OCI-LY3 (cell line): Measurements from ENCODE around the gene RCAN2.

Source experiments
- H2AFZ ChIP-seq: fragments of 200-600, 300-600 bp; shearing (Covaris generic); 2 replicates; pipeline ENCODE4 v1.6.0; 2014; ENCODE audit warnings: antibody characterized with exemption, low read depth, low read length
- H3K27ac ChIP-seq: fragments of 200-600, 300-600 bp; sonication (generic); 2 replicates; pipeline ENCODE4 v1.5.1; 2014; ENCODE audit warnings: mild to moderate bottlenecking, low read length, moderate library complexity, mixed read lengths
- H3K27me3 ChIP-seq: fragments of 200-600, 300-600 bp; sonication (generic); 2 replicates; pipeline ENCODE4 v1.6.1; 2014; ENCODE audit warnings: low read depth, low read length, mixed read lengths
- H3K36me3 ChIP-seq: fragments of 200-600, 300-600 bp; sonication (generic); replicated peaks from 2 replicates; pipeline ENCODE3; 2014; ENCODE audit warnings: low read depth, low read length, mixed read lengths
- H3K4me1 ChIP-seq: fragments of 300-600, 200-600 bp; sonication (generic); 2 replicates; pipeline ENCODE4 v1.6.1; 2014; ENCODE audit warnings: low read length, mixed read lengths
- H3K4me2 ChIP-seq: fragments of 200-600, 300-600 bp; sonication (generic); 2 replicates; pipeline ENCODE4 v1.6.1; 2014; ENCODE audit warnings: low read length, mixed read lengths
- H3K4me3 ChIP-seq: fragments of 300-600, 200-600 bp; sonication (generic); 2 replicates; pipeline ENCODE4 v1.5.1; 2014; ENCODE audit warnings: antibody characterized with exemption, mild to moderate bottlenecking, low read length, moderate library complexity
- H3K79me2 ChIP-seq: fragments of 300-600, 200-600 bp; shearing (Covaris generic); 2 replicates; pipeline ENCODE4 v1.6.1; 2014; ENCODE audit warnings: mild to moderate bottlenecking, low read length, mixed read lengths
- H3K9ac ChIP-seq: fragments of 300-600, 200-600 bp; shearing (Covaris generic); 2 replicates; pipeline ENCODE4 v1.6.0; 2014; ENCODE audit warnings: mild to moderate bottlenecking, low read length, moderate library complexity
- H3K9me3 ChIP-seq: fragments of 200-600, 300-600 bp; shearing (Covaris generic); 2 replicates; pipeline ENCODE4 v1.6.1; 2014; ENCODE audit warnings: low read length, mixed read lengths; ENCODE audit not compliant: insufficient read depth
- H4K20me1 ChIP-seq: fragments of 200-600, 300-600 bp; sonication (generic); 2 replicates; pipeline ENCODE4 v1.6.1; 2016; ENCODE audit warnings: low read length, mixed read lengths; ENCODE audit not compliant: insufficient read depth
- CTCF ChIP-seq: fragments of 200-600, 300-600 bp; sonication (generic); IDR thresholded peaks from 2 replicates; pipeline ENCODE4 v1.5.1; 2014; ENCODE audit warnings: antibody characterized with exemption, low read length, low read depth
- EZH2phosphoT487 ChIP-seq: fragments of 200-600 bp; shearing (Covaris generic); IDR thresholded peaks from 2 replicates; pipeline ENCODE4 v1.6.1; 2018; ENCODE audit warnings: antibody characterized with exemption, mixed run types, low read depth

RCAN2 gene

GRCh38 chr6:46263707-46264086, 227.6 kb downstream of the RCAN2 start:
- no peaks in the 10 kb centered on the region for H4K20me1 ChIP-seq
- H3K9me3 ChIP-seq = no peaks in the 10 kb centered on the region
- H3K79me2 ChIP-seq = no peaks in the 10 kb centered on the region
- no peaks in the 10 kb centered on the region for H3K36me3 ChIP-seq
- no peak overlapping the region for H2AFZ ChIP-seq
- no peaks in the 10 kb centered on the region for H3K27me3 ChIP-seq
- no peak overlapping the region for H3K4me3 ChIP-seq
- H3K4me1 ChIP-seq = peaks cover 36% of the 10 kb centered on the region
- no peak overlapping the region for H3K4me2 ChIP-seq
- H3K27ac ChIP-seq = no peak overlapping the region
- no peak for TF ChIP-seq CTCF
- TF ChIP-seq EZH2phosphoT487 = no peak
- no peak overlapping the region for H3K9ac ChIP-seq

GRCh38 chr6:46262928-46263706, 228.1 kb downstream of the RCAN2 start:
- Histone ChIP-seq H3K4me3 (no peak overlapping the region), H3K27ac (no peak overlapping the region), H4K20me1 (no peaks in the 10 kb centered on the region), H3K9me3 (no peaks in the 10 kb centered on the region), H2AFZ (no peak overlapping the region), H3K27me3 (no peaks in the 10 kb centered on the region), H3K36me3 (no peaks in the 10 kb centered on the region), H3K4me2 (no peak overlapping the region), H3K9ac (no peak overlapping the region), H3K79me2 (no peaks in the 10 kb centered on the region), H3K4me1 (peaks cover 39% of the 10 kb centered on the region)
- TF ChIP-seq EZH2phosphoT487 (no peak), CTCF (no peak)

- TF ChIP-seq EZH2phosphoT487 = no peak
- TF ChIP-seq CTCF = no peak
- H2AFZ ChIP-seq = no peak overlapping the region
- H3K4me1 ChIP-seq = peaks cover 48% of the 10 kb centered on the region
- no peak overlapping the region for H3K27ac ChIP-seq
- 0 out of 2 replicates have a peak overlapping the region, but pooled peaks have one; percentile 10 for H3K4me2 ChIP-seq
- no peak overlapping the region for H3K4me3 ChIP-seq
- no peaks in the 10 kb centered on the region for H3K27me3 ChIP-seq
- H3K9ac ChIP-seq = no peak overlapping the region
- no peaks in the 10 kb centered on the region for H3K79me2 ChIP-seq
- 0 out of 2 replicates have a peak, but pooled peaks cover 4% of the 10 kb centered on the region for H3K9me3 ChIP-seq
- H3K36me3 ChIP-seq = no peaks in the 10 kb centered on the region
- H4K20me1 ChIP-seq = no peaks in the 10 kb centered on the region
These were observed 233.0 kb downstream of the RCAN2 start for GRCh38 chr6:46258249-46258648.

GRCh38 chr6:46255528-46255927, 235.7 kb downstream of the RCAN2 start:
- Histone ChIP-seq H3K27ac (no peak overlapping the region), H4K20me1 (no peaks in the 10 kb centered on the region), H3K9ac (no peak overlapping the region), H3K27me3 (no peaks in the 10 kb centered on the region), H3K36me3 (no peaks in the 10 kb centered on the region), H3K4me2 (no peak overlapping the region), H3K4me1 (peaks cover 41% of the 10 kb centered on the region), H2AFZ (no peak overlapping the region), H3K79me2 (no peaks in the 10 kb centered on the region), H3K9me3 (0 out of 2 replicates have a peak, but pooled peaks cover 4% of the 10 kb centered on the region), H3K4me3 (no peak overlapping the region)
- TF ChIP-seq EZH2phosphoT487 = no peak
- TF ChIP-seq CTCF = no peak
